Keratinocyte (primary cell): Measurements from ENCODE around the gene ART4.

Experiments used
- CTCF ChIP-seq, 3 experiments: IDR thresholded peaks in 1 of 3; conservative IDR thresholded peaks in 1 of 3; optimal IDR thresholded peaks in 1 of 3; 2 replicates in 2 of 3; 3 replicates in 1 of 3; pipeline versions ENCODE3 to v1.5.1; 2011; ENCODE audit warnings: low read length in 3 of 3, mild to moderate bottlenecking in 3 of 3, moderate library complexity in 2 of 3, control low read depth in 1 of 3, inconsistent platforms in 1 of 3; ENCODE audit not compliant: insufficient read depth in 2 of 3; ENCODE audit errors: extremely low read depth in 1 of 3
- EZH2 ChIP-seq: IDR thresholded peaks from one replicate; pipeline ENCODE4 v1.6.1; 2012; ENCODE audit warnings: inconsistent platforms, mild to moderate bottlenecking, low read length, moderate library complexity

- no peak for TF ChIP-seq CTCF (optimal IDR thresholded peaks at IDR 0.05 in 1 of 3, IDR thresholded peaks at IDR 0.05 in 1 of 3, conservative IDR thresholded peaks at IDR 0.05 in 1 of 3; ENCODE audit: extremely low read depth in 1 of 3, insufficient read depth in 2 of 3, low read length in 3 of 3)
- no peak for TF ChIP-seq EZH2
Observed at GRCh38 chr12:14781563-14781962, 61.8 kb downstream of the ART4 start.
